ENCODE measurements around the gene SP1.

SP1 gene

DNA sequence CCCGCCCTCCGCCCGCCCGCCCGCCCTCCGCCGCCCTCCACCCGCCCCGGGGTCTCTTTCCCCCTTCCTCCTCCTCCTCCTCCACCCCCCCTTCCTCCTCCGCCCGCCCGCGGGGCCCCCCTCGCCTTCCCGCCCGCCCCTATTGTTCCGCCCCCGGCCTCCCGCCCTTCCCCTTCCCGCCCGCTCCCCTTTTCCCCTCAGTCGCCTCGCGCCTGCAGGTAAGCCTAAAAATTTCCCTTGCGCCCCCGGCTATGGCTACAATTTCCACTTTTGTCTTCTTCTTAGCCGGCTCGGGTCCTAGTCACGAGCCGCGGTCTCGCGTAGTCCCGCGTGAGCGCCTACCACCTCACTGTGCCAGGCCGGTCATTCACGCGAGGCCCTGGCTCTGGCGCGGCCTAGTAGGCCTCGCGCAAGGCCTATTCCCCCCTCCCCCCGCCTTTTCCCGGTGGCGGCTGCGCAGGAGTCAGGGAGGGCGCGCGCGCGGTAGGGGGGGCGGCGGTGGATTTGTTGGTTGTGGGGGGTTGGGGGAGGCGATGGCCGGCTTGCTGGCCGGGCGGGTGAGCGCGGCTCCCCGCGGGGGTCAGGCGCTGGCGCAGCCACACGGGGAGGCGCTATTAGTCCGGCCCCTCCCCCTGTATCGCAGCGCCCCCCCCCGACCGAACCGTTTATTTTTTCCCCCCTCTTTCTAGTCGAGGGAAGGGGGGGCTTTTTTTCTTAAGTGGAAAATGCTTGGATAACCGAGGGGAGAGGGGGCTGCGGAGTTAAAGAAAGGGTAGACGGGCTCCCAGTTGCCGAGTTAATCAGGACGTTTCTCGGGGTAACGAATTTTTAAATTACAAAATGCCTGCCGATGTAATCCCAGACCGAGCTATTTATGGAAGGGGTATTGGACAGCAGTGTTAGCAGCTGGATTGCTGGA lies 72.4 kb downstream of the SP1 start:
- DNase-seq = no peak

- DNase-seq = no peak
These were observed 74.1 kb downstream of the SP1 start for GRCh38 chr12:53453953-53454640.

- DNase-seq = no peak
These were observed 74.7 kb downstream of the SP1 start for GRCh38 chr12:53454707-53455106.

- DNase-seq = no peak
These were observed 76.8 kb downstream of the SP1 start for GRCh38 chr12:53456654-53457366.

DNA sequence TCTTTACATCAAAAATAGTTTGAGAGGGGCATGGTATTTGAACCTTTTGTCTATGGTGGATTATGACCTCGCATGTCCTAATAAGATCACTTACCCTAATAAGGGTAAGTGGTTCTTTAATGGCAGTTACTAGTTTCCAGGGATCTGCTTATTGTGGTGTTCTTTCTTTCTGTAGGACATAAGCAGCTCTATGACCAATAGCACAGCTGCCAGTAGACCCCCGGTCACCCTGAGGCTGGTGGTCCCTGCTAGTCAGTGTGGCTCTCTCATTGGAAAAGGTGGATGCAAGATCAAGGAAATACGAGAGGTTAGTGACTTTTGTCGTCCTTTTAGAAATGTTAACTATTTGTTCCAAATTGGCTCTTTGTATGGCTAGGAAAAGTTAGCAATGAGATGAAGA lies 79.1 kb downstream of the SP1 start:
- DNase-seq = no peak

- no peak for DNase-seq
These were observed 81.1 kb downstream of the SP1 start for GRCh38 chr12:53461059-53461458.

- DNase-seq = no peak
These were observed 81.6 kb downstream of the SP1 start for GRCh38 chr12:53461591-53461990.

DNA sequence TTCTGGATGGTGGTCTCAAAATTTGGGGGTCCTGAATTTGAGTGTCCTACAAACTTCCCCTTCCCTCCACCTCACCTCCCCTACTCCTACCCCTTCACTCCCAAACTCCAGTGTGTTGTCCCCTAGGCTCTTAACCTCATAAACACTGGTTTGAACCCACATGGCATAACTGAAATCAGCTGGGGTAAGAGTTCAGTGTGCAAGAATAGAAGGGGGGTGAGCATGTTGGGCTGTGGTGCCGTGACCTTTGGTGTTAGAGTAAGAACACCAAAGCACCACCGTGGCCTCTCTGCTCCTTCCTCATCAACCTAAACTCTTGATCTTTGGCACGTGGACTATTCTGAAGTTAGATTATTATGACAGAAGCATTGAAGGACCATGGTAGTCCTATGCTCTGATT lies 83.0 kb downstream of the SP1 start:
- no peak for DNase-seq

- no peak for DNase-seq
These were observed 84.0 kb downstream of the SP1 start for GRCh38 chr12:53463802-53464560.

DNA sequence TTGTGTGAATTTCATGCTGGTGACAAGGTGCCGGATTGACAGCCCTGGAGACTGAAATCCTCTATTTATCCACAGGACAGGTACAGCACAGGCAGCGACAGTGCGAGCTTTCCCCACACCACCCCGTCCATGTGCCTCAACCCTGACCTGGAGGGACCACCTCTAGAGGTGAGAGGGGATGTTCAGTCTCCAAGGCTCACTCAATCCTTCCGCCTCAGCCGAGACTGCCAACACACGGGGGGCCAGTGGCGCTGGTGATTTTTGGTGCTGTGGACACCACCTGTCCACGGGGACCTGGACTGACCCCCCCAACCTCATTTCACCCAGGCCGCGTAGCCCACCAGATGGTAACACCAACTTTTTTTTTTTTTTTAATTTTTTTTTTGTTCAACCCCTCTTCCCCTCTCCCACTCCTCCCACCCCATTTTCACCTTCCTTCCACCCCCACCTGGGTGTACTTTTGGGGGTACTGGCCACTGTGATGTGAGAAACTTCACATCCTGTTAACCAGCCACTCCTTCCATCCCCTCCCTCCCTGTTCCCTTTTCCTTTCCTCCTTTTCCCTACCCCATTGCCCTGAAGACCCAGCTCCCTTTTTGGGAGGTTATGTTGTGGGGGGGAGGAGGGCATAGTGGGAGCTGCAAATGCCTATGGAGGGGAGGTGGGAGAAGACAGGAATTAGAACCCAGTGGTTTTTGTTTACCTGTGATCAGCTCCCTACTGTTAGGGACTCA lies 84.9 kb downstream of the SP1 start:
- no peak for DNase-seq

GRCh38 chr12:53465679-53466078 lies 85.7 kb downstream of the SP1 start:
- DNase-seq = no peak
